PC-9 (cell line): Measurements from ENCODE around the gene NKX2-1. TPM values are rescaled to one million over a fixed set of nuclear protein-coding genes. Genes with fewer than 3 reads are reported as not detected.

Experiments
- BruUV-seq: library from RNA; stranded (reverse); fragments of 400-500 nt; replicated peaks from 2 replicates; lab custom pipeline; 2021; lab: Mats Ljungman, UMichigan
- CTCF ChIA-PET: fragments of 300-600 bp; sonication (Branson Sonifier 250); formaldehyde crosslinking; loops from one replicate; lab custom pipeline; 2022; ENCODE audit warnings: antibody characterized with exemption; lab: Charles Lee
- POLR2A ChIA-PET: fragments of 300-600 bp; sonication (Branson Sonifier 250); formaldehyde crosslinking; loops from one replicate; lab custom pipeline; 2022; ENCODE audit warnings: antibody characterized with exemption; ENCODE audit not compliant: unreplicated experiment; lab: Charles Lee
- DNase-seq, 2 experiments: peaks; one replicate each; pipeline versions ENCODE4 v3.0.0 to v3.0.0-alpha.2; 2015 to 2022; ENCODE audit warnings: mixed read lengths in 1 of 2
- H2AFZ ChIP-seq: fragments of 200-600 bp; sonication (generic); 2 replicates; pipeline ENCODE4 v1.8.1; 2017; ENCODE audit warnings: antibody characterized with exemption
- H3F3A ChIP-seq: fragments of 200-600 bp; sonication (generic); 2 replicates; pipeline ENCODE4 v1.8.1; 2017; ENCODE audit warnings: antibody characterized with exemption, mild to moderate bottlenecking, low read depth; ENCODE audit not compliant: insufficient read depth
- H3K27ac ChIP-seq: fragments of 200-600 bp; sonication (generic); 2 replicates; pipeline ENCODE4 v1.6.1; 2016; ENCODE audit warnings: mixed run types
- H3K27me3 ChIP-seq: fragments of 200-600 bp; sonication (generic); 2 replicates; pipeline ENCODE4 v1.6.1; 2016; ENCODE audit warnings: low read depth, mixed run types; ENCODE audit not compliant: insufficient read depth
- H3K36me3 ChIP-seq: fragments of 200-600 bp; sonication (generic); 2 replicates; pipeline ENCODE4 v1.6.1; 2016; ENCODE audit warnings: low read depth, mixed run types
- H3K4me1 ChIP-seq: fragments of 200-600 bp; sonication (generic); replicated peaks from 2 replicates; pipeline ENCODE4 v1.6.1; 2016; ENCODE audit warnings: mixed run types; ENCODE audit not compliant: insufficient read depth
- H3K4me2 ChIP-seq: fragments of 200-600 bp; sonication (generic); 2 replicates; pipeline ENCODE4 v1.6.1; 2017; ENCODE audit warnings: mixed run types
- H3K4me3 ChIP-seq: fragments of 200-600 bp; sonication (generic); 2 replicates; pipeline ENCODE4 v1.6.1; 2016; ENCODE audit warnings: mixed run types
- H3K79me2 ChIP-seq: fragments of 200-600 bp; sonication (generic); 2 replicates; pipeline ENCODE4 v1.6.1; 2017; ENCODE audit warnings: low read depth, mixed run types
- H3K9me2 ChIP-seq: fragments of 200-600 bp; sonication (generic); 2 replicates; pipeline ENCODE4 v1.8.1; 2017; ENCODE audit warnings: mild to moderate bottlenecking; ENCODE audit not compliant: insufficient read depth
- H3K9me3 ChIP-seq: fragments of 200-600 bp; sonication (generic); 2 replicates; pipeline ENCODE4 v1.8.1; 2016; ENCODE audit warnings: low read depth; ENCODE audit not compliant: insufficient read depth
- H4K20me1 ChIP-seq: fragments of 200-600 bp; sonication (generic); 2 replicates; pipeline ENCODE4 v1.8.1; 2017; ENCODE audit not compliant: insufficient read depth
- EZH2 ChIP-seq: fragments of 200-600 bp; sonication (generic); IDR thresholded peaks from 2 replicates; pipeline ENCODE4 v1.8.0; 2017; ENCODE audit warnings: antibody characterized with exemption, low read depth
- intact Hi-C: fragments of 100-400 bp; cut with micrococcal nuclease; formaldehyde crosslinking; loops from one replicate; pipeline ENCODE4 v1.10.0; 2022; ENCODE audit not compliant: unreplicated experiment
- total RNA-seq: library from RNA; stranded (reverse); gene quantifications from 2 replicates; pipeline ENCODE4 v1.2.3, GENCODE V29; 2021
- TF ChIP-seq, protein P1 (sequence below): fragments of 200-600 bp; sonication (generic); conservative IDR thresholded peaks from 2 replicates; pipeline ENCODE4 v1.6.1; 2017; ENCODE audit warnings: mixed run types, antibody characterized with exemption, mild to moderate bottlenecking, moderate library complexity

Gene NKX2-1
- total RNA-seq, 1 experiment from 2014 or later: not detected

DNA sequence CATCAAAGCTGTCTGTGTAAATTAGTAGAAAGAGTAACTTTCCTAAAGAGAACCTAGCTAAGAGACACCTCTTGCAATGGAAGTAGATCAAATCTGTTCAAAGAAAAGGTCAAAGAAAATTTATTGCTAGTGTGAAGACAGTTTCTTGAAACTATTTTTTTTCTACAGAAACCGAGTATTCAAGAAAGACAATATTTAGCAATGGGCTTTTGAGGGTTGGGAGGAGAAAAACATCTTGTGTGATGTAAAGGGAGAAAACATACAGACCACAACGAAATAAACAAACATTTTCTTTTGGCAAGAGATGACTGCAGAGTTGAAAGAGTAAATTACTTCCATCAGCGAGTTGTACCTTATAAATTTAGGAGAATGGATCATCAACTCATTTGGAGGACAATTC, 24.4 kb downstream of the NKX2-1 start:
- intact Hi-C loops: no loop called here
- DNase-seq: no peak
- Histone ChIP-seq H3K9me2 (no peaks in the 10 kb centered on the region), H3K9me3 (no peaks in the 10 kb centered on the region), H3K27me3 (no peaks in the 10 kb centered on the region), H2AFZ (no peak overlapping the region), H3F3A (no peaks in the 10 kb centered on the region), H3K27ac (no peak overlapping the region), H3K4me3 (no peak overlapping the region), H3K36me3 (no peaks in the 10 kb centered on the region), H4K20me1 (no peaks in the 10 kb centered on the region), H3K4me2 (no peak overlapping the region), H3K4me1 (no peaks in the 10 kb centered on the region), H3K79me2 (no peaks in the 10 kb centered on the region)
- POLR2A ChIA-PET: no interaction called here
- BruUV-seq: no TSS peak
- TF ChIP-seq EZH2: no peak
- TF ChIP-seq, protein P1, sequence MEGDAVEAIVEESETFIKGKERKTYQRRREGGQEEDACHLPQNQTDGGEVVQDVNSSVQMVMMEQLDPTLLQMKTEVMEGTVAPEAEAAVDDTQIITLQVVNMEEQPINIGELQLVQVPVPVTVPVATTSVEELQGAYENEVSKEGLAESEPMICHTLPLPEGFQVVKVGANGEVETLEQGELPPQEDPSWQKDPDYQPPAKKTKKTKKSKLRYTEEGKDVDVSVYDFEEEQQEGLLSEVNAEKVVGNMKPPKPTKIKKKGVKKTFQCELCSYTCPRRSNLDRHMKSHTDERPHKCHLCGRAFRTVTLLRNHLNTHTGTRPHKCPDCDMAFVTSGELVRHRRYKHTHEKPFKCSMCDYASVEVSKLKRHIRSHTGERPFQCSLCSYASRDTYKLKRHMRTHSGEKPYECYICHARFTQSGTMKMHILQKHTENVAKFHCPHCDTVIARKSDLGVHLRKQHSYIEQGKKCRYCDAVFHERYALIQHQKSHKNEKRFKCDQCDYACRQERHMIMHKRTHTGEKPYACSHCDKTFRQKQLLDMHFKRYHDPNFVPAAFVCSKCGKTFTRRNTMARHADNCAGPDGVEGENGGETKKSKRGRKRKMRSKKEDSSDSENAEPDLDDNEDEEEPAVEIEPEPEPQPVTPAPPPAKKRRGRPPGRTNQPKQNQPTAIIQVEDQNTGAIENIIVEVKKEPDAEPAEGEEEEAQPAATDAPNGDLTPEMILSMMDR: no peak
- CTCF ChIA-PET: no interaction called here

DNA sequence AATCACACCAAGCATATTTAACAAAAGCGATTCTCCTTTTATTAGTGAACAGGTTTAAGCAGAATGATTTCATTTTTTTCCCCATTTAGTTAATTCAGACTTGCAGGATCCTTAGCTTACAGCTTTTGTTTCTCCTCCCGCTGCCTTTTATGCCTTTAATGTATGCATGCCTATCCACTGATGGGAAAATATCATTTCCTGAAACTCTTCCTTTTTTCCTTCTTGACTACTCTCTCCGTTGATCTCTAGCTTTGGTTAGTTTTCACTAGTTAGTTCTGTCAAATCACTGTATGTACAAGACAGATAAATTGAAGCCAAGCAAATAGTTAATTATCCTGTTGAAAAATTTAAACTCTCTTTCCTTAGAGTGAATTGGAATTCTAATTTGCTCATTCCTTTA, 26.3 kb downstream of the NKX2-1 start:
- H3F3A ChIP-seq: no peaks in the 10 kb centered on the region
- CTCF ChIA-PET: no interaction called here

DNA sequence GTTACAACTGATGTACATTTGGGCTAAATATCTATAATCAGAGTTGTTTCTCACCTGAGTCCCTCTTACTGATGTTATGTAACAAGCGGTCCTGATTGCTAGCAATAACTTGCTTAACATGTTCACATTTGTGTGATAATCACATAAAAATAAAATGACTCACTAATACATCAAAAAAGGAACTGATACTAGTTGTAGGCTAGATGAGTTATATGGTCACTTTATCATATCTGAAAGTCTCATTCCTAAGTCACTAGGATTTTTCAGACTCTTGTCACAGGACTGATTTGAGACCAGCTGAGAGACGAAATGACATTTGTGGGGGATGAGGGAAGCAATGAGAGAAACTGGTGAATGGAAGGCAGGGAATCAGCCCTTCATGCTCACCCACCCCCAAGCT, 34.3 kb downstream of the NKX2-1 start:
- H3K79me2 ChIP-seq: no peaks in the 10 kb centered on the region
- no TSS peak for BruUV-seq

More for the DNA sequence above, 26.3 kb downstream of the NKX2-1 start:
- Histone ChIP-seq H2AFZ (no peak overlapping the region), H3K27me3 (no peaks in the 10 kb centered on the region), H3K9me3 (no peaks in the 10 kb centered on the region), H3K27ac (no peak overlapping the region), H3K36me3 (no peaks in the 10 kb centered on the region), H4K20me1 (no peaks in the 10 kb centered on the region), H3K9me2 (no peaks in the 10 kb centered on the region), H3K79me2 (no peaks in the 10 kb centered on the region), H3K4me2 (no peak overlapping the region), H3K4me1 (no peaks in the 10 kb centered on the region), H3K4me3 (no peak overlapping the region)
- DNase-seq: no peak
- intact Hi-C loops: no loop called here
- POLR2A ChIA-PET: no interaction called here
- no peak for TF ChIP-seq EZH2
- TF ChIP-seq, protein P1: no peak
- BruUV-seq: no TSS peak

More for the DNA sequence above, 34.3 kb downstream of the NKX2-1 start:
- Histone ChIP-seq H3K9me2 (no peaks in the 10 kb centered on the region), H3K27me3 (no peaks in the 10 kb centered on the region), H3K4me2 (no peak overlapping the region), H3K9me3 (no peaks in the 10 kb centered on the region), H3K4me3 (no peak overlapping the region), H3F3A (no peaks in the 10 kb centered on the region), H3K4me1 (no peaks in the 10 kb centered on the region), H2AFZ (no peak overlapping the region), H3K36me3 (no peaks in the 10 kb centered on the region), H3K27ac (no peak overlapping the region), H4K20me1 (no peaks in the 10 kb centered on the region)
- ChIA-PET CTCF (no interaction called here), POLR2A (no interaction called here)
- DNase-seq: no peak
- intact Hi-C loops: no loop called here
- TF ChIP-seq EZH2: no peak
- TF ChIP-seq, protein P1: no peak
